EH (cell line): Measurements from ENCODE around the gene VDR.
"Not testable (repeated sequence)": the region's sequence is repeated elsewhere in the genome, so short reads cannot be mapped to it uniquely, and the experiment has no call there.

Experiments used
- DNase-seq: peaks from one replicate; pipeline ENCODE4 v3.0.0-alpha.2; 2015; ENCODE audit warnings: low read depth

VDR gene

GRCh38 chr12:47812797-47813510 is 91.8 kb downstream of the VDR start:
- peak; percentile 95 for DNase-seq

DNA sequence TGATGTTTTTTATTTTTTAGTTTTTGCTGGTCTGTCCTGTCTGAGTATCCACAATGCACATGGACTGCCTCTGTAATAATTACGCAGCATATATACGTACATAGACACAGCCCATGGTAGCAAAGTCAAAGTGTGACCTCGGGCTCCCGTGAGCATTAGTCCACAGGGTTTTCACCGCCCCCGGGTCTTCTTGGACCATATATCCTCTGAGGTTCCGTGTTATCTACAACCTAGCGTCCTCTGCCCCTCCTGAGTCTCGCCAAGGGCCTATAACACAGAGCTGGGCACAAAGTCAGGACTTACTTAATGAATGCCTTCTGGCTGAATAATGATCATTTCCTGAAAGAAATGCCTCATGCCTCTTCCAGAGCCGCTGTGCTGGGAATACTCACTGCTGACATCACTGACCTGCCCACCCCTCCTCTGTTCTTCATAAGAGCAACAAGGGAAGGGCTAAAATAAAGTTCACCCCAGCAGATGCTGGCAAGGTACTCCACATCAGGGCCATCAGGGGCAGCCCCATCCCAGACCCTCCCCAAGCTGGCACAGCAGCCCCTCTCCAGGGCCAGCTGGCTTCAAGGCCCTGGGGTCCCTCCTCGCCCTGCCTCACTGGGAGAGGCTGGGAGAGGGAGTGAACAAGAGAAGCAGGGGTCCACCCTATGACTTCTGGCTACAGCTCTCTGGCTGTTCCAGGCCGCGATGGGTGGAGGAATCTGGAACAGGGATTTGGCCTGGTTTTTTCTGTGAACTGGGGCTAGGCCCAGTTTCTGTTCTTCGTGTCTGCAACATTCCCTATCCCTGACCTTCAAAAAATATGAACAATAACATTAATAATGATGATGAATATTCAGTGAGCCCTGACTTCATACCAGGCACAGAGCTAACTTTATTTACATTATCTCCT is 93.0 kb downstream of the VDR start:
- DNase-seq, result peak; percentile 87

DNA sequence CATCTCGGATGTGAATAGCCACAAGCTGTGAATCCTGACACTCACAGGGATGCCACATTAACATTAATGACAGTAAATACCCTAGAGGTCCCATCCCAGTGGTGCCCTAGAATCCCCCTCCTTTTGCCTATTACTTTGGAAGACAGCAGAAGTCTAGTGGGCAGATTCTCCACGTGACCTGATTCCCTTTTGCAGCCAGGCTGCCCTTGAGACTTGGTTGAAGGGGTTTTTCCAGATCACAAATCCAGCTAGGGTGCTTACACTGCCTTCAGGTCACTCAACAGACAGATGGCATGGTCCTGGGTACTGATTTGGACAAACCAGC is 93.8 kb downstream of the VDR start:
- DNase-seq, result no peak

DNA sequence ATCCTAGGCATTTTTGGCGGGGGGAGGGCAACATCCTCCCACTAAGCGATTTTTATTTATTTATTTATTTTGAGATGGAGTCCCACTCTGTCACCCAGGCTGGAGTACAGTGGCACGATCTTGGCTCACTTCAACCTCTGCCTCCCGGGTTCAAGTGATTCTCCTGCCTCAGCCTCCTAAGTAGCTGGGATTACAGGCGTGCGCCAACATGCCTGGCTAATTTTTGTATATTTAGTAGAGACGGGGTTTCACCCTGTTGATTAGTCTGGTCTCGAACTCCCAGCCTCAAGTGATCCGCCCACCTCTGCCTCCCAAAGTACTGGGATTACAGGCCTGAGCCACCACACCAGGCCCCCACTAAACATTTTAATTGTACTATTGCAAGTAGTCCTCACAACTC is 95.3 kb downstream of the VDR start:
- DNase-seq, result not testable (repeated sequence)

DNA sequence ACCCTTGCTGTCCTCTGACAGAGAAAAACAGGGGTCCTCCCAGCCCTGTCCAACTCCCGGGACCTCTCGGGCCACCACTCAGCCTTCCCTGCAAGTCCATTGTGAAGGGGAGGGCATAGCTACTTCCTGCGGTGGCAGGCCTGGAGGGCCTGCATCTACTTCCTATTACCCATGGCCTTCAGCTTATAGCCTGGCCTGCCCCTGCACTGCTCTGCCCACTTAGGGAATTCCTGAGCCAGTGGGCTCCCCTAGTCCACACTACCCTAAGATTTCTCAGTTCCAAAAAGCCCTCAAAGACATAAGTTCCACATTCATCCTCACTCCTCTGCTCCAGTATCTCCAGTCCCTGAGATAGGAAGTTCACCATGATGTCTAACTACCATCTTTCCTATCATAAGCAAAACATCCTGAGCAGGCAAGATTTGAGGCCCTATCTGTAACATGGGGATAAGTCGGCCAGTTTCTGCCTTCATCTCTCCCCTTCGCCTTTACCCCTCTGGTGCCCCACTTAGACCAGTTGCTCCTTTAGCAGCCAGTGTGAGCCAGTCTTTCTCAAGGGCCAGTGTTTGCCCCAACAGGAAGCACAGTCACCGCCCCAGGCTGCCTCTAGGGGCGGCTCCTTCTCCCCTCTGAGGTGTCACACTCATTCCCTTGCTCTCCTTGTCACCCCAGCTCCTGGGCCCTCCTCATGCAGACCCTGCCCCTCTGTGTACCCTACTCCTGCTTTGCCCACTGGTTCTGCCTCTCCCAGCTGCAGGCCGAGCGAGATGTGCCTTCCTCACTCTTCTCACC is 96.0 kb downstream of the VDR start:
- DNase-seq, result peak; percentile 67

- peak; percentile 65 for DNase-seq
These were observed 96.7 kb downstream of the VDR start for GRCh38 chr12:47808050-47808449.

GRCh38 chr12:47807338-47807737 is 97.5 kb downstream of the VDR start:
- DNase-seq, result no peak

DNA sequence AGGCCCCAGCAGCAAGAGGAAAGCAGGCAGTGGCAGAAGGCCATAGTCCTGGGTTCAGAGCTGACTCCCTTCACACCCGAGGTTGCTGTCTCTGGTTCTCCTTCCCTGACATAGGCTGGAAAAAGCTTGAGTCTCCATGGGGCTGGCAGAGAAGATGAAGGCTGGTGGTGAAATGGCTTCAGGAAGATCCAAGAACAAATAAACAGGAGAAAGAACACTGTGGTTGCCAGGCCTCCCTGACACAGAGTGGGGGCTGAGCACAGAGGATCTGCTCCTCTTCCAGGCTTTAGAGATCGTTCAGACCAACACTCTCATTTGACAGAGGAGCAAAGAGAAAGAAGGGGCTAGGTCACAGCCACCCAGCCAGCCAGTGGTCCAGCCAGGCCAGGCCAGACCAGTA is 99.4 kb downstream of the VDR start:
- peak; percentile 60 for DNase-seq

DNA sequence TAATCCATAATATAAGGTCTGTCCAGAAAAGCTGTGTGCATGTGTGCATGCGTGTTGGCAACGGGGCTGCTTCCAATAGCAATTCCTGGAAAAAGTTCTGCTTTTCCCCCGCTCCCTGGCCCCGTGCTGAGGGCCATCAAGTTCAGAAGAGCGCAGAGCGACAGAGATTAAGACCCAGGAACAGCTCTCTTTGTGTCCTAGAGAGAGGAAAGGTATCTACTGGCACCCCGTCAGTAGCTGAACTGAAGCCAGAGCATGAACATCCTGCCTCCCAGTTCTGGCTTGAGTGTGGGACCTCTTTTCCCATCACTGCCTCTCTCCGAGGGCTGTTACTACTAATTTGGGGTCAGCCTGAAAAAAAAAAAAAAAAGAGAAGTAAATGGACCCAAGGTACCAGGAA is 100.6 kb downstream of the VDR start:
- DNase-seq, result no peak

DNA sequence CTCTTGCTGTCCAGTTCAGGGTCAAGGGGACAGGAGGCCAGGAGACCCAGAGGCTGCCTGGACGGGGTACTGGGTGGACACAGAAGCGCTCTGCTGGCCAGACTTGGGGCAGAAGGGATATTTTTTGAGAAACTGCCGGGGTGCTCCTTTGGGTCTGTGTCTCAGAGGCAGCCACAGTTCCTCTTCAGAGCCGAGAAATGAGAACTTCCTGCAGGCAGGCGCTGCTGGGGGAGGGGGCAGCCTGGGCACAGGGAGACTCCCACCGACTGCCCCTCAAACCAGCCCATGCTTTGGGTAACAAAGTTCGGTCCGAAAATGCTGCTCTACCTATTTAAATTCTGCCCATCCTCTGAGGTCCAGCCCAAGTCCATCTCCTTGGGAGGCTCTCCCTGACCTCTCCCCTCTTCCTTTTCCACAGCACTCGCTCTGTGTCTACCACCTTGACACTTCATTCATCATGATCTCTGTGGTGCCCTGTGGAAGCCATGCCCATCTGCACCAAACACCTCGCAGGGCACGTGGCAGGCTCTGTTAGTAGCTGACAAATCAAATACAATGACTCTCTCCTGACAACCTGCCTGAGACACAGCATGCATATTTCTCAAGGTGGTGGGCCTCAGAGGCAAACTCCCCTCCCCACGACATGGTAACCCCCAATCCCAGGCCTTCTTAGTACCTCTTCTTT is 101.5 kb downstream of the VDR start:
- no peak for DNase-seq

- peak; percentile 37 for DNase-seq
These were observed 102.5 kb downstream of the VDR start for GRCh38 chr12:47802312-47802711.

DNA sequence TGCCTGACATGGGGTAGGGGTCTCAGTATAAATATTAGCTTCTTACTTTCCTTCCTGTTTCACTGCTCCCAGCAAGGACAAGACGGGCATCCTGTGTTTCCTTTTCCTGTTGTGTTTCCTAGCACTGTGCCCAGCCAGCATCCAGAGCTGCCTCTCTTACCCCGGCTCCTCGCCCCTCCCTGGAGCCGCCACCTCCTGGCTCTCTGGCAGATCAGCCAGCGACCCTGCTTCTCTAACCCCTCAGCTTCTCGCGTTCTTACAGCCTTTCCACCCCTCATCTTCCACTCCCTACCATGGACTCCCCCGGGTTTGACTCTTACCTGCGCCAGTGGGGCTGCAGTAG is 102.9 kb downstream of the VDR start:
- DNase-seq, result no peak

- no peak for DNase-seq
These were observed 103.5 kb downstream of the VDR start for GRCh38 chr12:47801170-47801903.

GRCh38 chr12:47800582-47800981 is 104.2 kb downstream of the VDR start:
- DNase-seq, result no peak

- no peak for DNase-seq
These were observed 105.3 kb downstream of the VDR start for GRCh38 chr12:47799357-47799955.

GRCh38 chr12:47798382-47798948 is 106.3 kb downstream of the VDR start:
- DNase-seq, result no peak

DNA sequence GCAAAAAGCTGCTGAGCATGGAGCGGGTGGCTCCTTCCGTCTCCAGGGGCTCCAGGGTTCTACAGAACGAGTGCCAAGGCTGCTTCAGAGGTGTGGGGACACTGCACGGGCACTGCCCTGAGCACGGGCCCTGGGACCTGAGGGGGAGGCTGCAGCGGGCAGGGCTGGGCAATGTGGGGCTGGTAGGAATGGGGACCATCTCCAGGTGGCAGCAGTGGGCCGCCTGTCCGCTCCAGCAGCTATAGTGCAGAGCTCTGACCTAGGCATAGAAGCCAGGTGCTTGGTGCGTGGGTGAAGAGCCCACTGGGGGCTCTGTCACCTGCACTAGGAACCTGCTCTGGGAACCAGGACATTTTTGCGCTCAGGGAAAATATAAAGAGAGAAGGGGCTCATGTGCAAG is 107.4 kb downstream of the VDR start:
- DNase-seq, result no peak

GRCh38 chr12:47795814-47796411 is 108.9 kb downstream of the VDR start:
- DNase-seq, result no peak

DNA sequence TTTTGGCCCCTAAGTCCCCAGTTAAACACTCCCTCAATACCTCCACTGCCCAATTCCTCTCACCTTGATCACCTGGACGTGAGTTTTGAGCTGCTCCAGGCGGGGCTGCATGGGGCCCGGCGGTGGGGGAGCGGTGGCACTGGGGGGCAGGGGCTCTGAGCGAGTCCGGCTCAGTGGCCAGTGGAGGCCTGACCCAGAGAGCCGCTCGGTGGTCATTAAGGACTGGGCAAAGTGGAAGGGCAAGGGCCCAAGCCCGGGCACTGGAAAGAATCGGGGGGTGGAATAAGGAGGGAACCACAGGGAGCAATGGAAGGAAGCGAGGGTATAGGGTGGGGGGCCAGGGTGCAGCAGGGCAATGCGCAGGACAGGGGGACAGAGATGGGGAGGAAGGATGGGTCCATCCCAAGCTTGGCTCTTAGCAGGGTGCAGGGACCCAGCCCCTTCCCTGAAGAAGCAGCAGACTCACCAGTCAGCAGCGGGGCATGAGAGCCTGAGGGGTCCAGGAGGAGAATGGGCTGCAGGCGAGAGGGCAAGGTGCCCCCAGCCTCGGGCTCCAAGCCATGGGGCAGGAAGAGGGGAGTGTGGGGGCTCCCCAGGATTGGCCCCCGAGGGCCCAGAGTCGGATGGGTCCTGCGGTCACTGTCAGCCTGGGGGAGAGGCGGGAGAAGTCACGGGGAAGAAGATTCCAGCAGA is 109.5 kb downstream of the VDR start:
- DNase-seq, result no peak

DNA sequence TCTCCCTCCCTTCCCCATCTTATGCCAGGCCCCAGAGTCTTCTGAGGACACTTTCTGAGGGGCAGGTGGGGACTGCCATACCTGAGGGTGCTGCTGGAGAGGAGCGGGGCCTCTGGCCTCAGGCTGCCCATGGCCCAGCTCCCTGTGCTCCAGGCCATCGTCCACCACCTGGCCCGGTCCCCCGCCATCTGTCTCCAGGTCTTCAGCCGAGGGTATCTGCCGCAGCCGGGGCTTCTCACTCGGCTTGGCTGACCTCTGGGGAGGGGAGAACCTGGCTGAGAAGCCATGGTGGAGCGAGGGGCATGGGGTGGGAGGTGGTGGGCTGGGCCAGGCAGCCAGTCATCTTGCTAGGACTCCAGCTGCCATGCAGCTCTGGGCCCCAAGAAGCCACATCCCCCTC is 110.1 kb downstream of the VDR start:
- DNase-seq, result no peak
